Breast epithelium (tissue), 4 donors: ENCODE results near the gene CDK3. TPM values are rescaled to one million over a fixed set of nuclear protein-coding genes. Genes with fewer than 3 reads are reported as not detected.

Experiments used
- DNase-seq, 2 donors: peaks; one replicate each; pipeline ENCODE4 v3.0.0-alpha.2; 2019; ENCODE audit warnings: low spot score in 2 of 2
- H3K27ac ChIP-seq, 2 donors: fragments of 200-600 bp; sonication (generic) in 1 of 2; one replicate each; pipeline ENCODE4 v1.5.1; 2016 to 2019; ENCODE audit warnings: mild to moderate bottlenecking in 1 of 2
- H3K27me3 ChIP-seq, 2 donors: fragments of 200-600 bp; sonication (generic) in 1 of 2; one replicate each; pipeline versions ENCODE4 v1.5.1 to v1.6.0; 2017 to 2019; ENCODE audit warnings: control low read depth in 1 of 2, mild to moderate bottlenecking in 1 of 2
- H3K36me3 ChIP-seq: fragments of 200-600 bp; one replicate; pipeline ENCODE4 v1.5.1; 2019
- H3K4me1 ChIP-seq, 2 donors: fragments of 200-600 bp; sonication (generic); one replicate each; pipeline ENCODE4 v1.5.1; 2016 to 2019; ENCODE audit warnings: control low read depth in 1 of 2
- H3K4me3 ChIP-seq, 3 donors: fragments of 200-600 bp; sonication (generic); 1 replicate in 2 of 3; 2 replicates in 1 of 3; pipeline ENCODE4 v1.5.1; 2016 to 2019; ENCODE audit warnings: mild to moderate bottlenecking in 3 of 3, moderate library complexity in 2 of 3
- H3K9me3 ChIP-seq, 2 donors: fragments of 200-600 bp; sonication (generic) in 1 of 2; one replicate each; pipeline ENCODE4 v1.5.1; 2016 to 2019; ENCODE audit warnings: control low read depth in 1 of 2
- POLR2A ChIP-seq: fragments of 450-650 bp; IDR thresholded peaks from one replicate; pipeline ENCODE4 v1.6.1; 2016; ENCODE audit warnings: antibody characterized with exemption, mild to moderate bottlenecking, moderate library complexity
- POLR2AphosphoS5 ChIP-seq, 3 donors: sonication (generic); formaldehyde crosslinking; IDR thresholded peaks; one replicate each; pipeline ENCODE4 v1.6.1; 2017; ENCODE audit warnings: antibody characterized with exemption in 3 of 3
- intact Hi-C: fragments of 100-400 bp; cut with DNase I; formaldehyde crosslinking; loops from one replicate; pipeline ENCODE4 v1.15.1; 2023; ENCODE audit warnings: low total_unique reads
- total RNA-seq, 3 donors: library from RNA; depleted of rRNA; stranded (reverse); fragments of >200 nt; gene quantifications; one replicate each; pipeline ENCODE4 v1.1.0, GENCODE V29; 2016
- TF ChIP-seq, protein P1 (sequence below), 3 donors: fragments of 450-650 bp; IDR thresholded peaks; one replicate each; pipeline ENCODE4 v1.5.1; 2016 to 2017; ENCODE audit warnings: antibody characterized with exemption in 3 of 3, mild to moderate bottlenecking in 3 of 3, moderate library complexity in 3 of 3

Gene CDK3
- total RNA-seq, 3 donors from 2014 or later = 6.6 to 13.0 (median 9.5) TPM

GRCh38 chr17:76007850-76008165 is 7.2 kb downstream of the CDK3 start:
- Histone ChIP-seq H3K4me3 (no peak overlapping the region), H3K4me1 (no peaks in the 10 kb centered on the region), H3K27me3 (no peaks in the 10 kb centered on the region), H3K36me3 (no peaks in the 10 kb centered on the region), H3K27ac (no peak overlapping the region), H3K9me3 (no peaks in the 10 kb centered on the region)
- intact Hi-C loops = no loop called here
- TF ChIP-seq POLR2AphosphoS5 (IDR thresholded peaks at IDR 0.05) (no peak), POLR2A (no peak)
- TF ChIP-seq, protein P1, sequence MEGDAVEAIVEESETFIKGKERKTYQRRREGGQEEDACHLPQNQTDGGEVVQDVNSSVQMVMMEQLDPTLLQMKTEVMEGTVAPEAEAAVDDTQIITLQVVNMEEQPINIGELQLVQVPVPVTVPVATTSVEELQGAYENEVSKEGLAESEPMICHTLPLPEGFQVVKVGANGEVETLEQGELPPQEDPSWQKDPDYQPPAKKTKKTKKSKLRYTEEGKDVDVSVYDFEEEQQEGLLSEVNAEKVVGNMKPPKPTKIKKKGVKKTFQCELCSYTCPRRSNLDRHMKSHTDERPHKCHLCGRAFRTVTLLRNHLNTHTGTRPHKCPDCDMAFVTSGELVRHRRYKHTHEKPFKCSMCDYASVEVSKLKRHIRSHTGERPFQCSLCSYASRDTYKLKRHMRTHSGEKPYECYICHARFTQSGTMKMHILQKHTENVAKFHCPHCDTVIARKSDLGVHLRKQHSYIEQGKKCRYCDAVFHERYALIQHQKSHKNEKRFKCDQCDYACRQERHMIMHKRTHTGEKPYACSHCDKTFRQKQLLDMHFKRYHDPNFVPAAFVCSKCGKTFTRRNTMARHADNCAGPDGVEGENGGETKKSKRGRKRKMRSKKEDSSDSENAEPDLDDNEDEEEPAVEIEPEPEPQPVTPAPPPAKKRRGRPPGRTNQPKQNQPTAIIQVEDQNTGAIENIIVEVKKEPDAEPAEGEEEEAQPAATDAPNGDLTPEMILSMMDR (IDR thresholded peaks at IDR 0.05) = no peak
- no peak for DNase-seq

DNA sequence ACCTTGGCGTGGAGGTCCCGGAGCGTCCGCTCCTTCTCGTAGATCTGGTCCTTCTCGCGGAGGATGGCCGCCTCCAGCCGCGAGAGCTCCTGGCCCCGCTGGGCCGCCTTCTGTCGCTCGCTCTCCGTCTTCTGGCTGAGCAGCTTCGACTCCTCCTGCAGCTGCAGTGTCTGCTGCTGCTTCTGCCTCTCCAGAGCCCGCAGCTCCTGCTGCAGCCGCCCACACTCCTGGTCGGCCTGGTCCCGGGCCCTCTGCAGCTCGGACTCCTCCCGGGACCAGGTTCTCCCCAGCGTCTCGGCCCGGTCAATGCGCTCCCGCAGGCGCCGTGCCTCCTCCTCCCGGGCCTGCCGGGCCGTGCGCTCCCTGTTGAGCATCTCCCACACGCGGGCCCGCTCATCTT is 7.6 kb downstream of the CDK3 start:
- TF ChIP-seq POLR2AphosphoS5 (IDR thresholded peaks at IDR 0.05) (no peak), POLR2A (no peak)
- TF ChIP-seq, protein P1 (IDR thresholded peaks at IDR 0.05) = no peak
- Histone ChIP-seq H3K9me3 (no peaks in the 10 kb centered on the region), H3K4me3 (no peak overlapping the region), H3K27me3 (no peaks in the 10 kb centered on the region), H3K36me3 (no peaks in the 10 kb centered on the region), H3K27ac (no peak overlapping the region), H3K4me1 (no peaks in the 10 kb centered on the region)
- intact Hi-C loops = no loop called here
- no peak for DNase-seq

- TF ChIP-seq, protein P1 (IDR thresholded peaks at IDR 0.05) = no peak
- TF ChIP-seq POLR2AphosphoS5 (IDR thresholded peaks at IDR 0.05) = no peak
- TF ChIP-seq POLR2A = no peak
- intact Hi-C loops = no loop called here
These were observed 8.2 kb downstream of the CDK3 start for GRCh38 chr17:76008630-76009425.

GRCh38 chr17:76009447-76009846 is 8.8 kb downstream of the CDK3 start:
- H3K36me3 ChIP-seq = no peaks in the 10 kb centered on the region
- no peak overlapping the region for H3K27ac ChIP-seq
- H3K27me3 ChIP-seq = no peaks in the 10 kb centered on the region
- H3K4me3 ChIP-seq = no peak overlapping the region
- H3K4me1 ChIP-seq = no peaks in the 10 kb centered on the region
- intact Hi-C loops = no loop called here
- no peaks in the 10 kb centered on the region for H3K9me3 ChIP-seq
- DNase-seq = no peak
- TF ChIP-seq, protein P1 (IDR thresholded peaks at IDR 0.05) = no peak
- no peak for TF ChIP-seq POLR2AphosphoS5 (IDR thresholded peaks at IDR 0.05)
- TF ChIP-seq POLR2A = no peak

More at GRCh38 chr17:76008630-76009425, 8.2 kb downstream of the CDK3 start:
- no peak overlapping the region for H3K27ac ChIP-seq
- H3K4me3 ChIP-seq = no peak overlapping the region
- H3K27me3 ChIP-seq = no peaks in the 10 kb centered on the region
- no peaks in the 10 kb centered on the region for H3K9me3 ChIP-seq
- no peak for DNase-seq
- H3K36me3 ChIP-seq = no peaks in the 10 kb centered on the region
- no peaks in the 10 kb centered on the region for H3K4me1 ChIP-seq

DNA sequence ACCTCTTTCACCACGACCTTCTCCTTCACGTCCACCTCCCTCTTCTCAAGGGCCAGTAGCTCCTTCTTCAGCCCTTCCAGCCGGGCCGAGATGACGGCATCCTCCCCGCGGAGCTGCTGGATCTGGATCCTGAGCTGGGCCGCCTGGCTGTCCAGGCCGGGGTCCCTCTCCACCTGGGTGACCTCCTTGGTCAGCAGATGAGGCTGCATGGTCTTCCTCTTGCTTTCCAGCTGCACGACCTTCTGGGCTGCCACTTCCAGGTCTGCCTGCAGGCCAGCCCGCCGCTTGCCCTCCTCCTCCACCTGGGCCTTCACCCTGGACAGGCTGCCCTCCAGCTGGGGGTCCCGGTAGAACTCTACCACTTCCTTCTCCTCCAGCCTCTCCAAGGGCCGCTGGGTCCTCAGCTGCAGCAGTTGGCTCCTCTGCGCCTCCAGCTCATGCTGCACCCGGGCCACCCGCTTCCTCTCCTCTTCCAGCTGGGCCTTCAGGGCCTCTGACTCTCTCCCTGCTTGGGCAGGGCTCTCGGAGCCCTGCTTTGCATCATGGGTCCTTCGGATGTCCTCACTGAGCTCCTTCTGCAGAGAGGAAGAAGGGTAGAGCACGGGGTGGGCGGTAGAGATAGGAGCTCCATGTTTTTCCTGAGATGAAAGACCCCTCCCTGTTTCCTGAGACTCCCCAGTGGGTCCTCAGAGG is 9.5 kb downstream of the CDK3 start:
- Histone ChIP-seq H3K36me3 (no peaks in the 10 kb centered on the region), H3K27me3 (no peaks in the 10 kb centered on the region), H3K4me1 (no peaks in the 10 kb centered on the region), H3K4me3 (no peak overlapping the region), H3K9me3 (no peaks in the 10 kb centered on the region), H3K27ac (no peak overlapping the region)
- intact Hi-C loops = no loop called here
- no peak for TF ChIP-seq POLR2A
- no peak for TF ChIP-seq POLR2AphosphoS5 (IDR thresholded peaks at IDR 0.05)
- TF ChIP-seq, protein P1 (IDR thresholded peaks at IDR 0.05) = no peak
- no peak for DNase-seq
